NCI-H524 treated with DMSO at 0.1 percent for 48 hours (cell line): Measurements from ENCODE around the gene SLFN5.
"Not testable (repeated sequence)": the region's sequence is repeated elsewhere in the genome, so short reads cannot be mapped to it uniquely, and the experiment has no call there.

Source experiments
- DNase-seq: peaks from one replicate; lab custom pipeline; 2025; lab: John Stamatoyannopoulos, UW

The SLFN5 gene

DNA sequence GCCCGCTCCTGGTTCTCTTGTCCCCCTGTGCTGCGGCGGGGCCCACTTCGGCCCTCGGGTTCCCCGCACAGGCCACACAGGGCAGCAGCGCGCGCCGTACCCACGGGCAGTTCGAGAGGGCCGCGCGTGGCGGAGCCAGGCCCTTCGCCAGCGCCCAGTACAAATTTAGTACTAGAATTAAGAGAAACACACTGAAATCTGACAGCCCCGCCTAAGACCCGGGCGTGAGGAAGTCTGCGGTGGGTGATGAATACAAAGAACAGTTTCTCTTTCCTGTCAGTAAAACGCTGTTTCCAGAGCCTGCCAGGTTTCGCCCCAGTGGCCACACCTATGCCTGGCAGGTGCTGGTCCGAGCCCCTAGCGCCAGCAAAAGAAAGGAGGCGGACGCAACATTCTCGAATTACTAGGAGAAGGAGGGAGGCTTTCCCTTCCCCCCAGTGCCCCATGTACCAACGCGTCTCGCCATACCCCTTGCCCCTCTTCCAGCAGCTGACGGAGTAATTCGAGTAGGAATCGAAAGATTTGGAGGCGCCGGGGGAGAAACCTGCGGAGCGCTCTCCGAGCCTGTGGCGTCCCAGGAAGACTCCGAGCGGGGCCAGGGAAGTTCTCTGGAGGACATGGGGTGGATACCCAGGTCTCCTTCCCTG lies 591 bp upstream of the SLFN5 start:
- DNase-seq, result no peak

- DNase-seq, result no peak
Observed at GRCh38 chr17:35243561-35244340, 879 bp downstream of the SLFN5 start.

- DNase-seq, result no peak
Observed at GRCh38 chr17:35244341-35245195, 1.7 kb downstream of the SLFN5 start.

DNA sequence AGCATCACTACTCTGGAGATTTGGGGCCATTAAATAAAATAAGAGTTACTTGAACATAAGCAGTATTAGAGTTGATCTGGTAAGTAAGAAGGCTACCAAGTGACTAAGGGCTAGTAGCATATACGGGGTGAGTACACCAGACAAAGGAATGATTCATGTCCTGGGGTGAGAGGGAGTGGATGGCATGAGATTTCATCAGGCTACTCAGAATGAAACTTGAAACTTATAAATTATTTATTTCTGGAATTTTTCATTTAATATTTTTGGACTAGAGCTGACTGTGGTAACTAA lies 2.3 kb downstream of the SLFN5 start:
- no peak for DNase-seq

DNA sequence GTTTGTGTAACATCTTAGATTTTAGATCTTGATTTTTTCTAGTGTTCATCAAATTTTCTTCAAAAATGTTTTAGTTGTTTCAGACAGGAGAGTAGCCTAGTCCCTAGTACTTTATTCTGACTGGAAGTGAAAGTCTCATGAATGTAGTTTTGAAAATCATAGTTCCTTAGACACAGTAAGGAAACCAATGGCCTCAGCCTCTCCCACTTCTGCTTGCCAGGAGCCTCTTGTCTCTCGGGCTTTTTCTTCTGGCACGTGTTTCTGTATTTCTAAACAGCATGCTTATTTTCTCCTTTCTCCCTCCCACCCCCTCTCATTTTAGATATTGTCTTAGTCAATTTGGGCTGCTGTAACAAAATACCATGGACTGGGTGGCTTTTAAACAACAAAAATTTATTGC lies 9.8 kb downstream of the SLFN5 start:
- DNase-seq, result no peak

DNA sequence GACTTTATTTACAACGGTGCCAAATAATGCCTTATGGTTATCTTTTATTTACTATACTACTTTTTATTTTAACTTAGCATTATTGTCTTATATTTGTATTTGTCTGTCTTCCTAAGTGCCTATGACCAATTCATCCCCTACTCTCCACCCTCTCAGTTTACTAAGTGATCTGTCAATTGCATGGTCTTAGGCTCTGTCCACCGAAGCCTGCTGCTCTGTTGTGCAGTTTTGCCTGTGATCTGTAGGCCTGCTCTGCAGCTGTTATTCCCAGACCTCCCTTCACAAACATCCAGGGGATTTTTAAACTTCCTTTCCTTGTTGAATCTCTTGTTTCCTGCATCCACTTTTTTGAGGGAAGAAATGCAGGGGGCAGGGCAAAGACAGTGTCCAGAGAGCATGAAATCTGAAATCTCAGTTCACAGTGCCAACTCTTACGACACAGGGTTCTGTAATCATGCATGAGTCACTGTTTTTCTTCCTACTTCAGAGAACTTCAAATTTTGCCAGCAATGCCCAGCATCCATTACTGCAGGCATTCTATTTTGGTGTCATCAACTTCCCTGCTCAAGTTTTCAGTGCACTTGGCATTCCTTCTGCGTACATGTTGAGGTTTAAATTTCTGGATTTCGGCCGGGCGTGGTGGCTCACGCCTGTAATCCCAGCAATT lies 11.4 kb downstream of the SLFN5 start:
- DNase-seq, result no peak

DNA sequence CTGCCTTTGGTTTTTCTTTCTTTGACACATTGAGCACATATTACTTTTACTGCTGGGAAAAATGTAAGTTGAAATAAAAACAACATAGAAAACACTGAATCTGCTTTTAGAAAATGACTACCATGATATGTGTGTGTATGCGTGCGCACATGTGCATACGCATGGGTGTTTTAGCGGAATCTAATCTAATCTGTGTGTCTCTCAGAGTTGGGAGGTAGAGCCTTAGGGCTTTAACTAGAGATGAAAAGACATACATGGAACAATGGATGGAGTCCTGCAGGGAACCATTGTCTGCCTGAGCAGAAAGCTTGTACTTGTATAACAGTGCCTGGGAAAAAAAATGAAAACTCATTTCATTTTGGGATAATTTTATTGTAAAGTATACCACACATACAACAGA lies 12.4 kb downstream of the SLFN5 start:
- DNase-seq, result no peak

GRCh38 chr17:35256629-35257028 lies 13.8 kb downstream of the SLFN5 start:
- DNase-seq, result no peak

GRCh38 chr17:35257208-35257659 lies 14.4 kb downstream of the SLFN5 start:
- no peak for DNase-seq

DNA sequence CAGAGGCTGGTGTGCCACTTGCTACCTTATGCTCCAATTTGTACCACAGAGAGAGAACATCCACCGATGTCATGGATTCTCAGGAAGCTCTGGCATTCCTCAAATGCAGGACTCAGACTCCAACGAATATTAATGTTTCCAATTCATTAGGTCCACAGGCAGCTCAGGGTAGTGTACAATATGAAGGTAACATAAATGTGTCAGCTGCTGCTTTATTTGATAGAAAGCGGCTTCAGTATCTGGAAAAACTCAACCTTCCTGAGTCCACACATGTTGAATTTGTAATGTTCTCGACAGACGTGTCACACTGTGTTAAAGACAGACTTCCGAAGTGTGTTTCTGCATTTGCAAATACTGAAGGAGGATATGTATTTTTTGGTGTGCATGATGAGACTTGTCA lies 16.1 kb downstream of the SLFN5 start:
- DNase-seq, result no peak

DNA sequence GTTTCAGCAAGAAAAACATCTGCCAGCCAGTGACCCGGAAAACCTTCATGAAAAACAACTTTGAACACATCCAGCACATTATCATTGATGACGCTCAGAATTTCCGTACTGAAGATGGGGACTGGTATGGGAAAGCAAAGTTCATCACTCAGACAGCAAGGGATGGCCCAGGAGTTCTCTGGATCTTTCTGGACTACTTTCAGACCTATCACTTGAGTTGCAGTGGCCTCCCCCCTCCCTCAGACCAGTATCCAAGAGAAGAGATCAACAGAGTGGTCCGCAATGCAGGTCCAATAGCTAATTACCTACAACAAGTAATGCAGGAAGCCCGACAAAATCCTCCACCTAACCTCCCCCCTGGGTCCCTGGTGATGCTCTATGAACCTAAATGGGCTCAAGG lies 22.2 kb downstream of the SLFN5 start:
- no peak for DNase-seq

DNA sequence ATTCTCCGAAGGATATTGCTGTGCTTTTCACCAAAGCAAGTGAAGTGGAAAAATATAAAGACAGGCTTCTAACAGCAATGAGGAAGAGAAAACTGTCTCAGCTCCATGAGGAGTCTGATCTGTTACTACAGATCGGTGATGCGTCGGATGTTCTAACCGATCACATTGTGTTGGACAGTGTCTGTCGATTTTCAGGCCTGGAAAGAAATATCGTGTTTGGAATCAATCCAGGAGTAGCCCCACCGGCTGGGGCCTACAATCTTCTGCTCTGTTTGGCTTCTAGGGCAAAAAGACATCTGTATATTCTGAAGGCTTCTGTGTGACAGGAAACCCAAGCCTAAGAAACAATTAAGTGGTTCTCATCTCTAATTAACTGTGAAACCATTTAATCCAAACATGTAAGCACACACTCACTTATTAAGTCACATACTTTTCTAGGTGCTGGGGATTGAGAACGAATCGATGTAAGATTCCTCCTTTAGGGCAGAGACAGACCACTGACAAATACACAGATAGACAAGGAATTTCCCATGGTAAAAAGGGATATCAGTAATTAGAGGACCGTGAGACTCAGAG lies 22.8 kb downstream of the SLFN5 start:
- DNase-seq, result no peak

GRCh38 chr17:35274167-35275066 lies 31.5 kb downstream of the SLFN5 start:
- not testable (repeated sequence) for DNase-seq

DNA sequence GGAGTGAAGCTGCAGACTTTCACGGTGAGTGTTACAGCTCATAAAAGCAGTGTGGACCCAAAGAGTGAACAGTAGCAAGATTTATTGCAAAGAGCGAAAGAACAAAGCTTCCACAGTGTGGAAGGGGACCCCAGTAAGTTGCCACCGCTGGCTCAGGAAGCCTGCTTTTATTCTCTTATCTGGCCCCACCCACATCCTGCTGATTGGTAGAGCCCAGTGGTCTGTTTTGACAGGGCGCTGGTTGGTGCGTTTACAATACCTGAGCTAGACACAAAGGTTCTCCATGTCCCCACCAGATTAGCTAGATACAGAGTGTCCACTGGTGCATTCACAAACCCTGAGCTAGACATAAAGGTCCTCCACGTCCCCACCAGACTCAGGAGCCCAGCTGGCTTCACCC lies 35.6 kb downstream of the SLFN5 start:
- DNase-seq, result not testable (repeated sequence)

GRCh38 chr17:35278876-35279275 lies 36.0 kb downstream of the SLFN5 start:
- not testable (repeated sequence) for DNase-seq

GRCh38 chr17:35283767-35284166 lies 40.9 kb downstream of the SLFN5 start:
- DNase-seq, result no peak

- no peak for DNase-seq
Observed at GRCh38 chr17:35284955-35285354, 42.1 kb downstream of the SLFN5 start.

GRCh38 chr17:35286120-35286781 lies 43.4 kb downstream of the SLFN5 start:
- DNase-seq, result no peak

DNA sequence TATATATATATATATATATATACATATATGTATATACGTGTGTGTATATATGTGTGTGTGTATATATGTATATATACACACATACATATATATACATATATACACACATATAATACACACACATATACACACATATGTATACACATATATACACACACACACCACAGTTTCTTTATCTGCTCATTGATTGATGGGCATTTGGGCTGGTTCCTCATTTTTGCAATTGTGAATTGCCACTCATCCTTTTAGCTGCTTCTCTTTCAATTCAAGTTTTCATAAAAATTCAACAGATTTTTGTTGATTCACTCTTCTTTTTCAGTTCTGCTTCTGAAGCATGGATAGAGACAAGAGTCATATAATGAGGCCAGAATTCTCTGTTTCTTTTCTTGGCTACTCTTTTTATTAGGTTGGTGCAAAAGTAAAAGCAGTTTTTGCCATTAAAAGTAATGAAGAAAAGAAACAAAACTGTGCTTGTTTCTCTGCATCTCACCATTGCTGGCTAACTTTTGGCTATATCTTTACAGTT lies 44.5 kb downstream of the SLFN5 start:
- DNase-seq, result no peak

DNA sequence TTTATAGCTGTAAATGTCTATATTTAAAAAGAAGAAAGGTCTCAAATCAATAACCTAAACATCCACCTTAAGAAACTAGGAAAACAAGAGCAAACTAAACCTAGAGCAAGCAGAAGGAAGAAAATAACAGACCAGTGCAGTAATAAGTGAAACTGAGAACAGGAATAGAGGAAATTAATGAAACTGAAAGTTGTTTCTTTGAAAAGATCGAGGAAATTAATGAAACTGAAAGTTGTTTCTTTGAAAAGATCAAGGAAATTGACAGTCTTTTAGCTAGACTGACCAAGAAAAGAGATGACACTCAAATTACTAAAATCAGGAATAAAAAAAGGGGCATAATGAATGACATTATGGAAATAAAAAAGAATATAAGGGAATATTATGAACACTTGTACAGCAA lies 46.4 kb downstream of the SLFN5 start:
- no peak for DNase-seq
